Glutamatergic neuron (in vitro differentiated cells): ENCODE measurements around the gene ROR2. TPM values are rescaled to one million over a fixed set of nuclear protein-coding genes. Genes with fewer than 3 reads are reported as not detected.

ENCODE experiments used
- DNase-seq: peaks from one replicate; pipeline ENCODE4 v3.0.0; 2022
- H3K27ac Mint-ChIP-seq: one replicate; pipeline ENCODE4 v1.8.0; 2020; ENCODE audit warnings: mild to moderate bottlenecking, mixed read lengths, inconsistent platforms; ENCODE audit not compliant: unreplicated experiment
- H3K27me3 Mint-ChIP-seq: one replicate; pipeline ENCODE4 v1.8.0; 2020; ENCODE audit warnings: mild to moderate bottlenecking, moderate library complexity, mixed read lengths, inconsistent platforms; ENCODE audit not compliant: unreplicated experiment
- H3K36me3 Mint-ChIP-seq: one replicate; pipeline ENCODE4 v1.8.0; 2020; ENCODE audit warnings: mild to moderate bottlenecking, mixed read lengths, inconsistent platforms; ENCODE audit not compliant: unreplicated experiment
- H3K4me1 Mint-ChIP-seq: one replicate; pipeline ENCODE4 v1.8.0; 2020; ENCODE audit warnings: mild to moderate bottlenecking, low read depth, mixed read lengths, inconsistent platforms; ENCODE audit not compliant: unreplicated experiment
- H3K4me3 Mint-ChIP-seq: one replicate; pipeline ENCODE4 v1.8.0; 2020; ENCODE audit warnings: mild to moderate bottlenecking, mixed read lengths, inconsistent platforms; ENCODE audit not compliant: unreplicated experiment
- H3K9me3 Mint-ChIP-seq: one replicate; pipeline ENCODE4 v1.8.0; 2020; ENCODE audit warnings: mild to moderate bottlenecking, moderate library complexity, mixed read lengths, inconsistent platforms; ENCODE audit not compliant: unreplicated experiment
- CTCF ChIP-seq: fragments of 200-600 bp; sonication (generic); IDR thresholded peaks from one replicate; pipeline ENCODE4 v1.5.0; 2021; ENCODE audit not compliant: partially characterized antibody, unreplicated experiment
- total RNA-seq: library from RNA; stranded (reverse); fragmentation: NEBNext Ultra II Directional; extraction: Animal tissue kit (Norgen Biotek cat#: 25700); gene quantifications from one replicate; pipeline ENCODE4 v1.2.1, GENCODE V29; 2021; ENCODE audit not compliant: unreplicated experiment

The ROR2 gene
- total RNA-seq, 1 donor from 2014 or later: 51.1 TPM

GRCh38 chr9:91740701-91741100 lies 209.3 kb downstream of the ROR2 start:
- Mint-ChIP-seq H3K4me3 (no peak overlapping the region), H3K27me3 (peaks cover 2% of the 10 kb centered on the region), H3K36me3 (peaks cover 7% of the 10 kb centered on the region), H3K9me3 (peaks cover 6% of the 10 kb centered on the region), H3K4me1 (peaks cover 27% of the 10 kb centered on the region), H3K27ac (peak overlapping the region; percentile 39)
- DNase-seq: no peak
- TF ChIP-seq CTCF: no peak

- Mint-ChIP-seq H3K9me3 (peaks cover 9% of the 10 kb centered on the region), H3K4me1 (peaks cover 37% of the 10 kb centered on the region), H3K36me3 (peaks cover 4% of the 10 kb centered on the region), H3K4me3 (peak overlapping the region; percentile 39), H3K27ac (peak overlapping the region; percentile 76), H3K27me3 (peaks cover 4% of the 10 kb centered on the region)
- TF ChIP-seq CTCF: no peak
- no peak for DNase-seq
These were observed 213.0 kb downstream of the ROR2 start for GRCh38 chr9:91736898-91737601.

- no peaks in the 10 kb centered on the region for H3K36me3 Mint-ChIP-seq
- peak overlapping the region; percentile 2 for H3K4me3 Mint-ChIP-seq
- H3K9me3 Mint-ChIP-seq: peaks cover 9% of the 10 kb centered on the region
- DNase-seq: no peak
- peaks cover 34% of the 10 kb centered on the region for H3K4me1 Mint-ChIP-seq
- peak overlapping the region; percentile 76 for H3K27ac Mint-ChIP-seq
- TF ChIP-seq CTCF: no peak
- H3K27me3 Mint-ChIP-seq: peaks cover 2% of the 10 kb centered on the region
These were observed 213.7 kb downstream of the ROR2 start for GRCh38 chr9:91736311-91736710.

- Mint-ChIP-seq H3K4me1 (peaks cover 34% of the 10 kb centered on the region), H3K36me3 (no peaks in the 10 kb centered on the region), H3K27me3 (peaks cover 2% of the 10 kb centered on the region), H3K4me3 (no peak overlapping the region), H3K9me3 (peaks cover 9% of the 10 kb centered on the region), H3K27ac (peak overlapping the region; percentile 23)
- no peak for DNase-seq
- TF ChIP-seq CTCF: no peak
These were observed 215.0 kb downstream of the ROR2 start for GRCh38 chr9:91735049-91735448.

GRCh38 chr9:91734371-91734981 lies 215.6 kb downstream of the ROR2 start:
- Mint-ChIP-seq H3K9me3 (peaks cover 10% of the 10 kb centered on the region), H3K36me3 (no peaks in the 10 kb centered on the region), H3K4me3 (no peak overlapping the region), H3K4me1 (peaks cover 30% of the 10 kb centered on the region), H3K27ac (no peak overlapping the region), H3K27me3 (peaks cover 2% of the 10 kb centered on the region)
- peak; percentile 98 for TF ChIP-seq CTCF
- peak; percentile 91 for DNase-seq
